GM12892 (cell line): Measurements from ENCODE around the gene TYRO3.

Source experiments
- POLR2AphosphoS5 ChIP-seq: IDR thresholded peaks from 2 replicates; pipeline ENCODE4 v1.6.1; 2011; ENCODE audit warnings: low read depth, low read length, control low read depth
- TAF1 ChIP-seq: IDR thresholded peaks from 2 replicates; pipeline ENCODE4 v1.6.1; 2011; ENCODE audit warnings: low read depth, mild to moderate bottlenecking, control low read depth, low read length, borderline replicate concordance

GRCh38 chr15:41535544-41535943 is 23.5 kb upstream of the TYRO3 start:
- TF ChIP-seq POLR2AphosphoS5 (no peak), TAF1 (no peak)
